Measurements from ENCODE around the gene ARL6IP5. TPM values are rescaled to one million over a fixed set of nuclear protein-coding genes. Genes with fewer than 3 reads are reported as not detected.

The ARL6IP5 gene
- 53.1 and 89.4 TPM in 2 replicates for total RNA-seq

- peak; percentile 94 for DNase-seq (ENCODE audit: low read depth)
- peak within 1 kb of the TSS; percentile 96 for H3K4me3 ChIP-seq (ENCODE audit: low read depth, low read length)
- TF ChIP-seq, protein P1, sequence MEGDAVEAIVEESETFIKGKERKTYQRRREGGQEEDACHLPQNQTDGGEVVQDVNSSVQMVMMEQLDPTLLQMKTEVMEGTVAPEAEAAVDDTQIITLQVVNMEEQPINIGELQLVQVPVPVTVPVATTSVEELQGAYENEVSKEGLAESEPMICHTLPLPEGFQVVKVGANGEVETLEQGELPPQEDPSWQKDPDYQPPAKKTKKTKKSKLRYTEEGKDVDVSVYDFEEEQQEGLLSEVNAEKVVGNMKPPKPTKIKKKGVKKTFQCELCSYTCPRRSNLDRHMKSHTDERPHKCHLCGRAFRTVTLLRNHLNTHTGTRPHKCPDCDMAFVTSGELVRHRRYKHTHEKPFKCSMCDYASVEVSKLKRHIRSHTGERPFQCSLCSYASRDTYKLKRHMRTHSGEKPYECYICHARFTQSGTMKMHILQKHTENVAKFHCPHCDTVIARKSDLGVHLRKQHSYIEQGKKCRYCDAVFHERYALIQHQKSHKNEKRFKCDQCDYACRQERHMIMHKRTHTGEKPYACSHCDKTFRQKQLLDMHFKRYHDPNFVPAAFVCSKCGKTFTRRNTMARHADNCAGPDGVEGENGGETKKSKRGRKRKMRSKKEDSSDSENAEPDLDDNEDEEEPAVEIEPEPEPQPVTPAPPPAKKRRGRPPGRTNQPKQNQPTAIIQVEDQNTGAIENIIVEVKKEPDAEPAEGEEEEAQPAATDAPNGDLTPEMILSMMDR (IDR thresholded peaks at IDR 0.05; ENCODE audit: insufficient read depth, low read depth, low read length): no peak
Measured at GRCh38 chr3:69084326-69085167, at the start of gene ARL6IP5. Gene ARL6IP5, plus strand, starts transcription at chr3:69084937. Its CDS starts 111 bp downstream, at chr3:69085048.

DNA sequence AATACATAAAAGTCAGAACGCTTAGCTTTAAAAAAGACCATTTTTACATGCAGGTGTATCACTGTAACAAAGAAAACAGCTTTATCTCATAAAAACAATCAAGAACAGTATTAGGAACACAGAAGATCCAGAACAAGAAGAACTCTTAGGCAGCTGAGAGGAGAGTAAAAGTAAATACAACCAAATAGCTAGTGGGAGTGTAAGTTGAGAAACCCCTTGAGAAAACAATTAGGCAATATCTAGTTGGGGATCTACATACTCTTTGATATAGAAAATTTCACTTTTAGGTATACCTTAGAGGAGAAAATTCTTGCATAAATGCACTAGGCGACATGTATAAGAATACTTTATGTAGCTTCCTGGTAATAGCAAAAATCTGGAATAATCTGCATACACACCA, 40.1 kb upstream of the ARL6IP5 start:
- DNase-seq (ENCODE audit: low read depth): peak; percentile 27
- TF ChIP-seq, protein P1 (IDR thresholded peaks at IDR 0.05; ENCODE audit: insufficient read depth, low read depth, low read length): no peak
- H3K4me3 ChIP-seq (ENCODE audit: low read depth, low read length): no peak overlapping the region

GRCh38 chr3:69048990-69049389, 35.7 kb upstream of the ARL6IP5 start:
- H3K4me3 ChIP-seq (ENCODE audit: low read depth, low read length): no peak overlapping the region
- DNase-seq (ENCODE audit: low read depth): no peak
- TF ChIP-seq, protein P1 (IDR thresholded peaks at IDR 0.05; ENCODE audit: insufficient read depth, low read depth, low read length): no peak

DNA sequence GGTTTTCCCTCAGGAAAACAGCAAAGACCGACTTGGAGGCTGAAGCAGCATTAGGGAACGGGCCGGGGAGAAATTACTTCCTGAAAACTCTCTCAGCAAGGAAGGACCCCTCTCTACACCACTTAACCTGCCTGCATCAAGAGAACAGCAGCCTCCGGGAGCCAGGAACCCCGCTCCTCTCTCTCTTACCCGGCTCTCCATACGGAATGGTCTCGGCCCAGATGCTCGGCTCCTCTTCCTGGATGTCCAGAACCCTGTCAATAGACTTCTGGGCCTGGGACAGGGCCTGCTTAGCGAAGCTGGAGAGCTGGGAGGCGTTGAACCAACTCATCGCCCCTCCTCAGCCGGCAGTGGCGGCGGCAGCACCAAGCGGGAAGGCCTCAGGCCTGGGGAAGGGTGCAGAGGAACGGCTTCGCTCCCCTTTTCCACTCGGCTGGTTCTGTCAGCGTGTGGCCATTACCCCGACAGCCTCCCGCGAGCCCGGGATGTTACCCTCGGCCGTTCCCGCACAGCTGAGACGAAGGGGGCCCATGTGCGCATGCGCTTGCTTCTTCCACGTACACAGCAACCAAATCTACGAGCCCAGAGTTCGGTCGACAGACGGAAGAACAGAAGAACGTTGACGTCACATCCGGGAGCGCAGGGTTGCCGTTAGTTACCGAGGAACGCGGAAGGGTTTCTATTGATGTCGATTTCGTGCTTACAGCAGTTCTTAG, 32.8 kb upstream of the ARL6IP5 start, which contains the start of gene TMF1:
Gene TMF1 (minus strand): TSS at position 578 of the 716 bp plus-strand sequence. CDS start 247 bp downstream, at position 331.
- TF ChIP-seq, protein P1 (IDR thresholded peaks at IDR 0.05; ENCODE audit: insufficient read depth, low read depth, low read length): no peak
- DNase-seq (ENCODE audit: low read depth): peak; percentile 99
- peak within 1 kb of the TSS; percentile 75 for H3K4me3 ChIP-seq (ENCODE audit: low read depth, low read length)

- H3K4me3 ChIP-seq (ENCODE audit: low read depth, low read length): peak overlapping the region; percentile 75
- DNase-seq (ENCODE audit: low read depth): no peak
- TF ChIP-seq, protein P1 (IDR thresholded peaks at IDR 0.05; ENCODE audit: insufficient read depth, low read depth, low read length): no peak
Measured at GRCh38 chr3:69052472-69052898, 32.3 kb upstream of the ARL6IP5 start.

DNA sequence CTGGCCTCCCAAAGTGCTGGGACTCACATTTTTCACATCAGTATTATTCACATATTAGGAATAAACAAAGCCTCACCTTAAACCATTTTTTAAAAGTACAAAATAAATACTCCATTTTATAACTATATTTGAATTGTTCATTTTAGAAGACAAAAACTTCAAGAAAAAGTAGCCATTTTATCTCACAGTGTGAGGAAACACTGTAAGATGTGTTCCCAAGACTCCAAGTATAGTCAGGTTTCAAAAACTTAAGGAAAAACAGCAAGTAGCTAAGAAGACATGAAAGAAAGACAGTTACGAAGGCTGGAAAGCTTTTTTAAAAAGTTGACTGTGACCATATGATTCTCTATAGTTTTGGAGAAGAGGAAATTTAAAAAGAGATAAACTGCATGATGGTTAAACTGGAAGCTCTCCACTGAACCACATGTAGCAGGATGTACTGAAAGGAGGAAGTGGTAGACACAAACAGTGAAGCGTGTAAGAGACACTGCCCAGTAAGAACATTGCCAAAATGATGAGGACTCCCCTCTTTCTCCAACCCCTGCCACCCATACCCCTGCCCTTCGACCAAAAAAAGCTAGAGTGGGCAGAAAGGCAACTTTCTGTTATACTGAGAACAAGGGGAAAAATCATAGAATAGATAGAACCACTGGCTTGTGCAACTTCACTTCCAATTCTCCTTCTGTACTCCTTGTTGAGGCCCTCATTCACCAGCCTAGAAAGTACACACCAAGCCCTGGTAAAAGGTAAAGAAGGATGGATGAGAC, 26.4 kb upstream of the ARL6IP5 start:
- DNase-seq (ENCODE audit: low read depth): no peak
- TF ChIP-seq, protein P1 (IDR thresholded peaks at IDR 0.05; ENCODE audit: insufficient read depth, low read depth, low read length): no peak

More for the DNA sequence above, 26.4 kb upstream of the ARL6IP5 start:
- no peak overlapping the region for H3K4me3 ChIP-seq (ENCODE audit: low read depth, low read length)

Measured in fibroblast of villous mesenchyme (primary cell).